GM21576 (cell line): ENCODE measurements around the gene KLK7.

Experiments
- ATAC-seq: cut with Tn5 transposase; IDR thresholded peaks from one replicate; pipeline ENCODE4 v1.9.1; 2021; ENCODE audit warnings: mild to moderate bottlenecking, moderate library complexity; ENCODE audit not compliant: unreplicated experiment

Gene KLK7

GRCh38 chr19:50983625-50984292 lies at the start of gene KLK7:
Gene KLK7 (minus strand): TSS chr19:50983917. CDS start chr19:50982399, 1,518 bp downstream.
- no peak for ATAC-seq

GRCh38 chr19:51031880-51032225 lies 48.1 kb upstream of the KLK7 start:
- no peak for ATAC-seq

GRCh38 chr19:51031220-51031879 lies 47.6 kb upstream of the KLK7 start:
- ATAC-seq, result no peak

- no peak for ATAC-seq
Observed at GRCh38 chr19:51030631-51031030, 46.9 kb upstream of the KLK7 start.

GRCh38 chr19:51029718-51030117 lies 46.0 kb upstream of the KLK7 start:
- ATAC-seq, result no peak

- no peak for ATAC-seq
Observed at GRCh38 chr19:51027873-51028272, 44.2 kb upstream of the KLK7 start.

GRCh38 chr19:51027126-51027806 lies 43.5 kb upstream of the KLK7 start:
- ATAC-seq, result no peak

- ATAC-seq, result no peak
Observed at GRCh38 chr19:51026554-51026831, 42.8 kb upstream of the KLK7 start, which contains the start of gene KLK11. Gene KLK11 (minus strand): TSS chr19:51026616. CDS start chr19:51025631, 985 bp downstream.

- ATAC-seq, result no peak
Observed at GRCh38 chr19:51025809-51026553, 42.3 kb upstream of the KLK7 start.

GRCh38 chr19:51025401-51025800 lies 41.7 kb upstream of the KLK7 start:
- no peak for ATAC-seq

- ATAC-seq, result no peak
Observed at GRCh38 chr19:51024924-51025323, 41.2 kb upstream of the KLK7 start.

GRCh38 chr19:51023946-51024345 lies 40.2 kb upstream of the KLK7 start:
- no peak for ATAC-seq

GRCh38 chr19:51022526-51022925 lies 38.8 kb upstream of the KLK7 start:
- no peak for ATAC-seq

- no peak for ATAC-seq
Observed at GRCh38 chr19:51020988-51021651, 37.4 kb upstream of the KLK7 start.

- ATAC-seq, result no peak
Observed at GRCh38 chr19:51019544-51019925, 35.8 kb upstream of the KLK7 start, which contains the start of gene KLK10. Gene KLK10 (minus strand): TSS chr19:51019709. CDS start chr19:51019130, 579 bp downstream.

GRCh38 chr19:51018745-51019543 lies 35.2 kb upstream of the KLK7 start:
- ATAC-seq, result no peak

GRCh38 chr19:51016798-51017683 lies 33.3 kb upstream of the KLK7 start:
- no peak for ATAC-seq

GRCh38 chr19:51015691-51016267 lies 32.1 kb upstream of the KLK7 start:
- no peak for ATAC-seq

- no peak for ATAC-seq
Observed at GRCh38 chr19:51014242-51014641, 30.5 kb upstream of the KLK7 start.
